WTC11 (cell line): ENCODE results near the gene NPAS3.

Experiments used
- CREB1 ChIP-seq: sonication (generic); formaldehyde crosslinking; IDR thresholded peaks from 2 replicates; pipeline ENCODE4 v1.8.0; 2023; ENCODE audit warnings: mild to moderate bottlenecking, missing genetic modification reagents
- ELF4 ChIP-seq: sonication (generic); formaldehyde crosslinking; IDR thresholded peaks from 2 replicates; pipeline ENCODE4 v1.8.1; 2022; ENCODE audit warnings: low read depth, mild to moderate bottlenecking, moderate library complexity, missing genetic modification reagents
- JUN ChIP-seq: sonication (generic); formaldehyde crosslinking; IDR thresholded peaks from 2 replicates; pipeline ENCODE4 v1.8.0; 2023; ENCODE audit warnings: mild to moderate bottlenecking, missing genetic modification reagents
- MAX ChIP-seq: sonication (generic); formaldehyde crosslinking; IDR thresholded peaks from 2 replicates; pipeline ENCODE4 v1.8.0; 2022; ENCODE audit warnings: mild to moderate bottlenecking, missing genetic modification reagents
- NFYB ChIP-seq: sonication (generic); formaldehyde crosslinking; conservative IDR thresholded peaks from 2 replicates; pipeline ENCODE4 v1.8.0; 2022; ENCODE audit warnings: low read depth, missing genetic modification reagents
- ZNF232 ChIP-seq: sonication (generic); formaldehyde crosslinking; IDR thresholded peaks from 2 replicates; pipeline ENCODE4 v1.8.0; 2022; ENCODE audit warnings: mild to moderate bottlenecking, missing genetic modification reagents
- TF ChIP-seq, protein P1 (sequence below): fragments of 200-600 bp; IDR thresholded peaks from 2 replicates; pipeline ENCODE4 v1.8.0; 2022; ENCODE audit warnings: antibody characterized with exemption

DNA sequence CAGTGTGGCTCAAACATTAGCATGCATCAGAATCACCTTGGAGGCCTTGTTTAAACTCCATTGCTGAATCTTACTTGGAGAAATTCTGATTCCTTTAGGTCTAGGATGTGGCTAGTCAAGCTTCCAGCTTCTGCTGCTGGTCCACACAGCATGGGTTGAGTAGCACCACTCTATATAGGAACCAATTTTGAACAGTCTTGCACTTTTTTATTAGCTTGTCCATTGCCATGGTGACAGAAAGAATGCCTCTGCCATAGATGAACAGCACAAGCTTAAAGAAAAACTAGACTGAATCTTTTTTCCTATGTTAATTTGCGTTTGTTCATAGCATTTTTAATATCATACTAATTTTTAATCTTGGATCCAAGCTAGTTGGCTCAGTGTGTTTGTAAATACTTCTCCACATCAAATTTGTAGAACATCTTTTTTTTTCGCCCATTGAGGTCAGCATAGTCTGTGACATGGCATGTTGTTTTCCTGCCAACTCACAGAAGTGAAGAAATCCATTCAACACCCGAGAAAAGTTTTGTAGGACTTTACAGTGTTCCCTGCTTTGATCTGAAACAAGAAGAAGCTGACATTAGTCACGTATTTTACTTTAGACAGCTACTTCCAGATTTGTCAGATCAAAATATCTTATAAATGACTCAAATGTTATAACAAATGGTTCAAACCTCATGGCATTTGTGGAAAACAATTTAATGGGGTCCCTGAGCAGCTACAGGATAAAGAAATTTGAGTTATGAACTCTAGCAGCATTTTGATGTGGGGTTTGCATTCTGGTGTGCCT lies 573.4 kb downstream of the NPAS3 start:
- TF ChIP-seq JUN (CRISPR knock-in tag) = no peak
- no peak for TF ChIP-seq MAX (CRISPR knock-in tag)
- no peak for TF ChIP-seq ELF4 (CRISPR knock-in tag)
- TF ChIP-seq ZNF232 (CRISPR knock-in tag) = no peak
- TF ChIP-seq, protein P1, sequence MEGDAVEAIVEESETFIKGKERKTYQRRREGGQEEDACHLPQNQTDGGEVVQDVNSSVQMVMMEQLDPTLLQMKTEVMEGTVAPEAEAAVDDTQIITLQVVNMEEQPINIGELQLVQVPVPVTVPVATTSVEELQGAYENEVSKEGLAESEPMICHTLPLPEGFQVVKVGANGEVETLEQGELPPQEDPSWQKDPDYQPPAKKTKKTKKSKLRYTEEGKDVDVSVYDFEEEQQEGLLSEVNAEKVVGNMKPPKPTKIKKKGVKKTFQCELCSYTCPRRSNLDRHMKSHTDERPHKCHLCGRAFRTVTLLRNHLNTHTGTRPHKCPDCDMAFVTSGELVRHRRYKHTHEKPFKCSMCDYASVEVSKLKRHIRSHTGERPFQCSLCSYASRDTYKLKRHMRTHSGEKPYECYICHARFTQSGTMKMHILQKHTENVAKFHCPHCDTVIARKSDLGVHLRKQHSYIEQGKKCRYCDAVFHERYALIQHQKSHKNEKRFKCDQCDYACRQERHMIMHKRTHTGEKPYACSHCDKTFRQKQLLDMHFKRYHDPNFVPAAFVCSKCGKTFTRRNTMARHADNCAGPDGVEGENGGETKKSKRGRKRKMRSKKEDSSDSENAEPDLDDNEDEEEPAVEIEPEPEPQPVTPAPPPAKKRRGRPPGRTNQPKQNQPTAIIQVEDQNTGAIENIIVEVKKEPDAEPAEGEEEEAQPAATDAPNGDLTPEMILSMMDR = no peak
- TF ChIP-seq NFYB (CRISPR knock-in tag) = no peak
- TF ChIP-seq CREB1 (CRISPR knock-in tag) = no peak
